Embryonic facial prominence (tissue), 1 donor: ENCODE results near the gene PAPSS2.
"Not testable (repeated sequence)": the region's sequence is repeated elsewhere in the genome, so short reads cannot be mapped to it uniquely, and the experiment has no call there.

Source experiments
- DNase-seq: peaks from one replicate; pipeline ENCODE4 v3.0.0-alpha.2; 2016; ENCODE audit errors: extremely low spot score

Gene PAPSS2

GRCh38 chr10:87659571-87660483, at the start of gene PAPSS2:
PAPSS2 (plus strand) TSS chr10:87659878; CDS start chr10:87659982, 104 bp downstream.
- DNase-seq = no peak

GRCh38 chr10:87611341-87611740, 48.3 kb upstream of the PAPSS2 start:
- DNase-seq = not testable (repeated sequence)

- DNase-seq = no peak
Observed at GRCh38 chr10:87612115-87612514, 47.6 kb upstream of the PAPSS2 start.

- no peak for DNase-seq
Observed at GRCh38 chr10:87613751-87614150, 45.9 kb upstream of the PAPSS2 start.

- DNase-seq = no peak
Observed at GRCh38 chr10:87615856-87616255, 43.8 kb upstream of the PAPSS2 start.

- DNase-seq = no peak
Observed at GRCh38 chr10:87617503-87617902, 42.2 kb upstream of the PAPSS2 start.

GRCh38 chr10:87618566-87619423, 40.9 kb upstream of the PAPSS2 start:
- DNase-seq = no peak

- DNase-seq = no peak
Observed at GRCh38 chr10:87619705-87620104, 40.0 kb upstream of the PAPSS2 start.

- DNase-seq = not testable (repeated sequence)
Observed at GRCh38 chr10:87621440-87621839, 38.2 kb upstream of the PAPSS2 start.

GRCh38 chr10:87622314-87623004, 37.2 kb upstream of the PAPSS2 start:
- no peak for DNase-seq

GRCh38 chr10:87623191-87623590, 36.5 kb upstream of the PAPSS2 start:
- no peak for DNase-seq

GRCh38 chr10:87625661-87626060, 34.0 kb upstream of the PAPSS2 start:
- DNase-seq = no peak

GRCh38 chr10:87626422-87626892, 33.2 kb upstream of the PAPSS2 start:
- no peak for DNase-seq

- DNase-seq = no peak
Observed at GRCh38 chr10:87630171-87630570, 29.5 kb upstream of the PAPSS2 start.

GRCh38 chr10:87632454-87632853, 27.2 kb upstream of the PAPSS2 start:
- DNase-seq = no peak

- DNase-seq = no peak
Observed at GRCh38 chr10:87634311-87634710, 25.4 kb upstream of the PAPSS2 start.

GRCh38 chr10:87635498-87636312, 24.0 kb upstream of the PAPSS2 start:
- DNase-seq = no peak

- DNase-seq = no peak
Observed at GRCh38 chr10:87636313-87636915, 23.3 kb upstream of the PAPSS2 start.

- no peak for DNase-seq
Observed at GRCh38 chr10:87639493-87639892, 20.2 kb upstream of the PAPSS2 start.

- DNase-seq = no peak
Observed at GRCh38 chr10:87640043-87640442, 19.6 kb upstream of the PAPSS2 start.

GRCh38 chr10:87642486-87642885, 17.2 kb upstream of the PAPSS2 start:
- DNase-seq = no peak
